Sigmoid colon (tissue), 3 donors: ENCODE measurements around the gene PLAAT4.
"Not testable (repeated sequence)": the region's sequence is repeated elsewhere in the genome, so short reads cannot be mapped to it uniquely, and the experiment has no call there.

Source experiments
- POLR2A ChIP-seq, 2 donors: fragments of 450-650 bp; IDR thresholded peaks; one replicate each; pipeline ENCODE4 v1.6.1; 2016; ENCODE audit warnings: antibody characterized with exemption in 2 of 2, mild to moderate bottlenecking in 2 of 2, moderate library complexity in 2 of 2
- TF ChIP-seq, protein P1 (sequence below), 4 experiments: fragments of 450-650 bp in 3 of 4; fragments of 200-600 bp in 1 of 4; IDR thresholded peaks; one replicate each; pipeline ENCODE4 v1.5.1; 2016 to 2019; ENCODE audit warnings: antibody characterized with exemption in 4 of 4, mild to moderate bottlenecking in 3 of 4, moderate library complexity in 2 of 4

DNA sequence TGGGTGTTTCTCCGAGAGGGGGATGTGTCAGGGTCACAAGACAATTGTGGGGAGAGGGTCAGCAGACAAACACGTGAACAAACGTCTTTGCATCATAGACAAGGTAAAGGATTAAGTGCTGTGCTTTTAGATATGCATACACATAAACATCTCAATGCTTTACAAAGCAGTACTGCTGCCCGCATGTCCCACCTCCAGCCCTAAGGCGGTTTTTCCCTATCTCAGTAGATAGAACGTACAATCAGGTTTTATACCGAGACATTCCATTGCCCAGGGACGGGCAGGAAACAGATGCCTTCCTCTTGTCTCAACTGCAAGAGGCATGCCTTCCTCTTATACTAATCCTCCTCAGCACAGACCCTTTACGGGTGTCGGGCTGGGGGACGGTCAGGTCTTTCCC is 8.5 kb upstream of the PLAAT4 start:
- TF ChIP-seq, protein P1, sequence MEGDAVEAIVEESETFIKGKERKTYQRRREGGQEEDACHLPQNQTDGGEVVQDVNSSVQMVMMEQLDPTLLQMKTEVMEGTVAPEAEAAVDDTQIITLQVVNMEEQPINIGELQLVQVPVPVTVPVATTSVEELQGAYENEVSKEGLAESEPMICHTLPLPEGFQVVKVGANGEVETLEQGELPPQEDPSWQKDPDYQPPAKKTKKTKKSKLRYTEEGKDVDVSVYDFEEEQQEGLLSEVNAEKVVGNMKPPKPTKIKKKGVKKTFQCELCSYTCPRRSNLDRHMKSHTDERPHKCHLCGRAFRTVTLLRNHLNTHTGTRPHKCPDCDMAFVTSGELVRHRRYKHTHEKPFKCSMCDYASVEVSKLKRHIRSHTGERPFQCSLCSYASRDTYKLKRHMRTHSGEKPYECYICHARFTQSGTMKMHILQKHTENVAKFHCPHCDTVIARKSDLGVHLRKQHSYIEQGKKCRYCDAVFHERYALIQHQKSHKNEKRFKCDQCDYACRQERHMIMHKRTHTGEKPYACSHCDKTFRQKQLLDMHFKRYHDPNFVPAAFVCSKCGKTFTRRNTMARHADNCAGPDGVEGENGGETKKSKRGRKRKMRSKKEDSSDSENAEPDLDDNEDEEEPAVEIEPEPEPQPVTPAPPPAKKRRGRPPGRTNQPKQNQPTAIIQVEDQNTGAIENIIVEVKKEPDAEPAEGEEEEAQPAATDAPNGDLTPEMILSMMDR (IDR thresholded peaks at IDR 0.05) = not testable (repeated sequence)
- not testable (repeated sequence) for TF ChIP-seq POLR2A (IDR thresholded peaks at IDR 0.05)
